Amniotic stem cell (primary cell): ENCODE measurements around the gene EVI5L.

Source experiments
- DNase-seq: peaks from one replicate; lab custom pipeline; 2025; lab: John Stamatoyannopoulos, UW

The EVI5L gene

DNA sequence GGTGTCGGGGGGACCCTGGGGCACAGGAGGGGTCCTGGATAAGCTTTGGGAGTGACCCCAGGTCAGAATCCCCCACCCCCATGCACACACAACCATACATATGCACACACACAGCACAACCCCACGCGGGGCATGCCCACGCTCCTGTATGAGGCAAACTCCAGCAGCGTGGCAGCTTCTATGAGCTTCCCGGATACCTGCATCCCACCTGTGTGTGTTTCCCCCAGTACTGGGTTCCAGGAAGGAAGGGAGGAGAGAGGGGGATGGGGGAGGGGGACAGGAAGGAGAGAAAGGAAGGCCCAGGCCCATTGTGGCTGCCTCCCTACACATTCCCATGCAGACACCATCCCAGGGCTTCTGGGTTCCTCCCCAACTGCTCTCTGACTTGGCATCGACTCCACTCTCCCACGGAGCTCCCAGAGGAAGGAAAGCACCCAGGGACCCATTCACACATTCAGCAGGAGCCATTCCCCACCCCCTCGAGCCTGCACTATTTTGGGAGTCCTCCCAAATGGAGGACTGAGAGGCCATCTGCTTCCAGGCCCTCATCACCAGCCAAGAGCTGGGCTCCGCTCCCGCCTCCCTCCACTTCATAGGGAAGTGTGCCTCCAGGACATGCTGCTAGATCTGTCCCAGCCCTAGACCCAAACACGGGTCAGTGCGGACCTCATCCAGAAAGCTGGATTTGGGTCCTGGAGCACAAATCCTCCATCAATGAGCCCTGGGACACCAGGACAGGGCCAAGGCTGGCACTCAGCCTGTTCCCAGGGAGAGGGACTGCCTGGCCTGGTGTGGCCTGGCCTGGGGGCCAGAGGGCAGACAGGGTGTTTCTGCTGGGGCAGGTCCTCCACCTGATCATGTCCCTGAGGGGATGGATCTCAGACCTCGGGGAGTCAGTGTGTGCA, 30.9 kb downstream of the EVI5L start:
- DNase-seq, result no peak

DNA sequence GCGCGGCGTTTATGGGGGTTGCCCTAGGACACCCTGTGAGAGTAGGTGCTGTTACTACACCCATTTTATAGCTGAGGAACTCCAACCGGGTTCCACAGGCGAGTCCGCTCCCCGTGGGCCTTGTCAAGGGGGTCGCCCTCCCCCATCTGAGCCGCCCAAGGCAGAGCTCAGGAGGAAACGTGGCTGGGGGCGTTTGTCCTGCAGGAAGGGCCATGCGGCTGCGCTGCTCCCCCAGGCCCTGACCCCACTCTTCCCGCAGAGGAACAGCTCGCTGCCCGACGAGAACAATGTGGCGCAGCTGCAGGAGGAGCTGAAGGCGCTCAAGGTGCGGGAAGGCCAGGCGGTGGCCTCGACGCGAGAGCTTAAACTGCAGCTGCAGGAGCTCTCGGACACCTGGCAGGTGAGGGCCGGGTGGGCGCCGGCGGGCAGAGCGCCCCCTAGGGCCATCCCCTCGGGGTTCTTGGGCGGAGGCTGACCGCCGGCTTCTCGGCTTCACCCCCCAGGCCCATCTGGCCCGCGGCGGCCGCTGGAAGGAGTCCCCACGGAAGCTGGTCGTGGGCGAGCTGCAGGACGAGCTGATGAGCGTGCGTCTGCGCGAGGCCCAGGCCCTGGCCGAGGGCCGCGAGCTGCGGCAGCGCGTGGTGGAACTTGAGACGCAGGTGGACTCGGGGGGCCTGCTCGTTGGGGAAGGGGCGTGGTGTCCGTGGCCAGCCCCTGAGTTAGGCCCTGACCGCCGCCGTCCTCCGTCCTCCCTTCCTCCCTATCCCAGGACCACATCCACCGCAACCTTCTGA, 31.8 kb downstream of the EVI5L start:
- DNase-seq, result no peak

DNA sequence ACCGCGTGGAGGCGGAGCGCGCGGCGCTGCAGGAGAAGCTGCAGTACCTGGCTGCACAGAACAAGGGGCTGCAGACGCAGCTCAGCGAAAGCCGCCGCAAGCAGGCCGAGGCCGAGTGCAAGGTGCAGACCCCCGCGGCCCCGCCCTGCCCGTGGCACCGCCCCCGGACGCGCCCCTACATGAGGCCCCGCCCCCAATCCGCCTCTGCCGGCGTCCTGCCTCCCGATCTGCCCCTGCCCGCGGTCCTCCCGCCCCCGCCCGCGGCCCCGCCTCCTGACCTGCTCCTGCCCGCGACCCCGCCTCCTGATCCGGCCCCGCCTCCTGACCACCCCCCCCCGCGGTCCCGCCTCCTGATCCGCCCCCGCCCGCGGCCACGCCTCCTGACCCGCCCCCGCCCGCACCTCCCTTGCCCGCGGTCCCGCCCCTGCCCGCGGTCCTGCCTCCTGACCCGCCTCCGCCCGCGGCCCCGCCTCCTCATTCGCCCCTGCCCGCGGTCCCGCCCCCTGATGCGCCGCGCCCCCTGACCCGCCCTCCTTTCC, 32.5 kb downstream of the EVI5L start:
- DNase-seq, result no peak

DNA sequence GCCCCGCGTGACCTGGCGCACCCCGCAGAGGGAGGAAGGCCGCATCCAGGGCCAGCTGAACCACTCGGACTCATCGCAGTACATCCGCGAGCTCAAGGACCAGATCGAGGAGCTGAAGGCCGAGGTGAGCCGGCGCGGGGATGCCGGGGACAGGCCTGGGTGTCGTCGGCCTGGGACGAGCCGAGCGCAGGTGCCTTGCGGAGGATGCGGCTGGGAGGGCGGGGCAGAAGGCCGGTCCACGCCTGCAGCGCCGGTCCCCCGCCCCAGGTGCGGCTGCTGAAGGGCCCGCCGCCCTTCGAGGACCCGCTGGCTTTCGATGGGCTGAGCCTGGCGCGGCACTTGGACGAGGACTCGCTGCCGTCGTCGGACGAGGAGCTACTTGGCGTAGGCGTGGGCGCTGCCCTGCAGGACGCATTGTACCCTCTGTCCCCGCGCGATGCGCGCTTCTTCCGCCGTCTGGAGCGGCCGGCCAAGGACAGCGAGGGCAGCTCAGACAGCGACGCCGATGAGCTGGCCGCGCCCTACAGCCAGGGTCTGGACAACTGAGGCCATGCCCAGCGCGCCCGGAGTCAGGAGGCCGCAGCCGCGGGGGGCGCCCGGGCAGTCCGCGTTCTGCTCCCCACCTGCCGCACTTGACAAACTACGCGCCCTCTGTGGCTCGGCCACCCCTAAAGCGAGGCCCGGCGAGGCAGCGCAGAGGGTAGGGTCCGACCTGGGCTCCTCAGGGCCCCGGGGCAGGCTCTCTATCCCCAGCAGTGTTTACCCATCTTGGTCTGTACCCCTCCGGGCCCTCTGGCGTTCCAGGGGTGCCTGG, 33.3 kb downstream of the EVI5L start:
- no peak for DNase-seq

DNA sequence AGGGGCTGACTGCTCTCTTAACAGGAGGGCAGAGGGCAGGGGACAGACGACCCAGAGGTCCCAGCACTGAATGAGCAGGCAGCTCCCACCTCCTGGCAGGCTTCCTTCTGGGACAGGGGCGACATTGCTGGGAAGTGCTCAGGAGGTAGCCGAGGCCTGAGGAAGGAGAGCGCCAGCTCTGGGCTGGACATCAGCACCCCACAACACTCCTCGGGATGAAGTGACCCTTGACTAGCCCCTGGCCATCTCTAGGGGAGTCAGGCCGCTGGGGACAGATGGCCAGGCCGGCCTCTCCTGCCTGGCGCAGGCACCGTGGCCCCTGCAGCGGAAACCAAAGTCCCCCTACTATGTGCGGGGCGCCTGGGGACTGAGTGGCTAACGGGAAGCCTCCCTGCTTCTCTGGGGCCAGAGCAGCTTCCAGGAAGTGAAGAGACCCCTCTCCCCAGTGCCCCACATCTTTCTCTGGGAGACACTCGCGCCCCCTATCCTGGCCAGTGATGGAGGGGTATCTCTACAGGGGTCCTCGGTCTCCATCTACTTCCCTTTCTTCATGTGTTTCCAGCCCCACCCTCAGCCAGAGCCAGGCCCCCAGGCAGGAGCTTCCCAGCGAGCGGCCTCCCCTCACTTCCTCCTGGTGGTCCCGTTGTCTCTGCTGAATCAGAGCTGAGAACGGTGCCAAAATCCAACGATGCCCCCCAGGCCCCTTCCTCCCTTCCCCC, 34.1 kb downstream of the EVI5L start:
- DNase-seq, result no peak

DNA sequence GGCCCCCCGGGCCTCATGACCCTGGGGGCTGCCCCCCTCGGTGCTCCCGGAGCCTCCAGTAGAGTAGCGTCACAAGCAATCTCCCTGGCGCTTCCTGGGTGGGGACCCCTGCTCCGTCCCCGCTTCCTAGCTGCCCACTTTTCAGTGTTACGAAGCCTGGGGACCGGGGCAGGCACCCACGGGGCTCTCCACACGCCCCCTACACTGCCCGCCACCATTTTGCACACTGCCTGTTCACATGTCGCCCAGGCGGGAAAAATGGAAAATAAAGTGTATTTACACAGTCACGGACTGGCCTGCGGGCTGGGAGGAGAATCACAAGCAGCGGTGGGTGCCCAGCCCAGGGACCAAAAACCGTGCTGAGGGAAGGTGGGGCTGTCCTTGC, 34.7 kb downstream of the EVI5L start:
- no peak for DNase-seq

DNA sequence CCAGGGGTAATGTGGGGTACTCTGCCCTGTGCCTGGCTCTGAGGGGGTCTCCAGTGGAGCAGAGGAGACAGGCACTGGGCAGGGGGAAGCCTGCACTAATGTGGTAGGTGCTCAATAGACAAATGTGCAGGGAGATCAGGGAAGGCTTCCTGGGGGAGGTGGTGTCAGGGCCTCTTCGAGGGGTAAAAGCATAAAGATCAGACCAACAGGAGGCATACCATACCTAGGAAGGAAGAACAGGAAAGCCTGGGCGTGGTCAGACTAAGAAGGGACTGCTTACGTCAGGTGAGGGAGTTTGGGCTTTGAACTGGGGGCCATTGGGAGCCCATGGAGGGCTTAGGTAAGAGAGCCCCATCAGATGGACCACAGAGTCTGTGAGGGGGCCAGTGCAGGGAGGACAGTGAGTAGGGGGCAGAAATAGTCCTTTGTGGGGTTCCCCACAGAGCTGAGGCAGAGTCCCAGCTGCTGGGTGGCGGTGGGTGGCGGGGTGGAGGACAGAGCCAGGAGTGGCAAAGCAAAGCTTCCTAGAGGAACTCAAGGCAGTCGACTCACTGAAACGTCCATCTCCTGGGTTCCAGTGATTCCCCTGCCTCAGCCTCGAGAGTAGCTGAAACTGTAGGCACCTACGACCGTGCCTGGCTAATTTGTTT, 35.4 kb downstream of the EVI5L start:
- no peak for DNase-seq

DNA sequence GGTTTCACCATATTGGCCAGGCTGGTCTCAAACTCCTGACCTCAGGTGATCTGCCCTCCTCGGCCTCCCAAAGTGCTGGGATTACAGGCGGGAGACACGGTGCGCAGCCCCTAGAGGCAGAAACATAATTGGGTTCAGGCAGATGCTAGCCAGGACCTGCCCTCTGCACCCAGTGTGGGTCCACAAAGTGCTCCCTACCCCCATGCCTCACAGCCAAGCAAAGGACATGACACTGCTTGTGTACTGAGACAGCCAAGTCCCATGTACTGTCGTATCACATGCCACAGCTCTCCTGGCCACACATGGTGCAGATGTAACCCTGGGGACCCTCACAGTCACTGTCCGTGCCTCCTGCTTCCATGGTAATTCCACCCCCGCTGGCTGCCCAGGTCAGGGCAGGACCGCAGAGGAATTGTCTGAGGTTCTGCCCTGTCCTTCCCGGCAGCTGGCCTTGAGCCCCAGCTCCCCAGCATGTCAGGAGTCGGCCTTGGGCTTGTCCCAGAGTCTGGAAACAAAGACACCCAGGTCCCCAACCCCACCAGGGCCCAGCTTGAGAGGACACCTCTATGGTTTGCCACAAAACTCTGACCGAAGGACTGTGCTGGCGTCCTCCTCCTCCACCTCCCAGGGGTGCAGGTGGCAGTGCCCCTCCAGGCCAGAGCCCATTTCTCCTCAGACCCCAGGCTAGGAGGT, 36.5 kb downstream of the EVI5L start:
- no peak for DNase-seq

DNA sequence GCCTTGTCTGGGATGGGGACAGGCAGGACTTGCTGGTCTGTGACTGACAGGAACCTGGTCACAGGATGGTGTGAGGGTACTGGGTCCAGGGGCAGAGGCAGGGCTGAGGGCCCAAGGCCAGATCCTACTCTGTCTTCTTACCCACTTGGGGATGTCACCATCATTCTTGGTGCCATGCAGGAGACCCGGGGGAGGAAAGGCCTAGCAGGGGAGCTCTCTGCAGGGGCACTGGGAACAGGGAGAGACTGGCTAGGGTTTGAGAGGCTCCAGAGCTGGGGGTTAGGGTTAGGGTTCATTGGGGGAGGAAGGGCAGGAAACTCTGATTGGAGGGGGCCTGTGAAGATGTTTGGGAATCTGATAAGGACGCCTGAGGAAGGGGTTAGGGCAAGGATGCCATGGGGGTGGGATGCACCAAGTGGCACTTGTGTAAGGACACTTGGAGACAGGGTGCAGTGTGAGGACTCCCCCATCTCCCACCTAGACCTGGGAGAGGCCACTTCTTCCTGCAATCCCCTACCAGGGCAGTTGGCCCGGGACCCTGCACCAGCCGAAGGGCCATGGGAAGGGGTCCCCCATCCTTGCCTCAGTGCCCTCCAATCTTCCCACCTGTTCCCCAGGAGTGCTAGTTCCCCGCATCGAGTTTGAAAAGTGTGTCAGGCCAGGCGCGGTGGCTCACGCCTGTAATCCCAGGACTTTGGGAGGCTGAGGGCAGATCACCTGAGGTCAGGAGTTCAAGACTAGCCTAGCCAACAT, 37.2 kb downstream of the EVI5L start:
- DNase-seq, result no peak

DNA sequence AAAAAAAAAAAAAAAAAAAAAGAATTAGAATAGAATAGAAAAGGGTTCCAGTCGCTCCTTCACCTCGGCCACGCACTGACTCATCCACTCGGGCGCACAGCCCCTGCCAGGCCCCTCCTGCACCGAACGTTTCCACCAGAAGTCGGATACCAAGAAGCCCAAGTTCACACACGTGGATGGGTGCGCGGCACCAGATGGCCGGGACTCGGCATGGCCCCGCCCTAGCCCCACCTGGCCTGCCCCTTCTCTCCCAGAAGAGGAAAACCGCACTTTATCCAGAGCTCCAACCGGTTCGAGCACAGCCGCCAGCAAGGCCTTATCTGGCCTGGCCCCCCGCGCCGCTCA, 38.3 kb downstream of the EVI5L start:
- no peak for DNase-seq

DNA sequence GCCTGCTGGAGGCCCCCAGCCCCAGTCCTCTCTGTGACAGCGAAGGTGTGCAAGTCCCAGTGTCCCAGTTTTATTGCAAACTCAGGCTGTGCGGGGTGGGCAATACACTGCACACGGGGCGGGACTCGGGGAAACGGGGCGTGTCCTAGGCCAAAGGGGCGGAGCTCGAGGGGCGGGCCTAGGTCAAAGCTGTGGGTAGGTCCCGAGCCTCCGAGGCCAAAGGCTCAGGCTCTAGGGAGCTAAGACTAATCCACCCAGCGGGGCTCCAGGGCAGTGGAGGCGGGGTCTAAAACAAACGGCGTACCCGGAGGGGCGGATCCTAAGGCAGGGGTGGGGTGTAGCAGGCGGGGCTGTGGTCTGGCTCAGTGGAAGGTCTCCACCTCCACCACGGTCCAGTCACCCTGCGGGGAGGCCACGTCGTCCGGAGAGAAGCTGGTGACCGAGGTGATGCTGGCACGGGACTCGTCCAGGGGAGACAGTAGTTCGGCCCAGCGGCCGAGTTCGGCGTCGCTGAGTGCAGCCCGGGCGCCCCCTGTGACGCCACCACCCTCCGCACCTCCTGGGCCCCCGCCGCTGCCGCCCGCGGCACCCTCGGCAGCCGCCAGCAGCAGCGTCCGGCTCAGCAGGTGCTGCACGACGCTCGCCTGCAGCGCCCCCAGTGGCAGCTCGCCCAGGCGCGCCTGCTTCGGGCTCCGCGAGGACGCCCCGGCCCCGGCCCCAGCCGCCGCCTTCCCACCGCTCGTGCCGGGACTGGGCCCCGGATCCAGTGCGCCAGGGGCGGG, 38.8 kb downstream of the EVI5L start:
- DNase-seq, result peak; percentile 46

DNA sequence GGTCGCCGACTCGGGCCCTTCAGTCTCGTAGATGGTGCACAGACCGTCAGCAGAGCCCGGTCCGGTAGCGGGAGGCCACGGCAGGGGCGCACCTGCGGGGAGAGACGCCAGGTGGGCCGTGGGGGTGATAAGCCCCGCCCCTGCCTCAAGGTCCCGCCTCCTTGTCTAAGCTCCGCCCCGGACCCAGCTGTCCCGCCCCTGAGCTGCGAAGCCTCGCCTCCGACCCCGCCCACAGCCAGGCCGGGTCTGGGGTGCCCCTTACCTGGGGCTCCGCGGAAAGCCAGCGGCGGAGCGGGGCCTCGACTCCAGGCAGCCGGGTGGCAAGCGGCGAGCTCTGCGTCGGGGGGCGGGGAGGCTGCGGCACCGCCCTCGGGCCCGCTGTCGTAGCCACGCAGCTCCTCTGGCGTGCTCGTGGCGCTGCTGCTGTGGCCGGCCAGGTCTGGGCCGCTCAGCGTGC, 39.5 kb downstream of the EVI5L start:
- no peak for DNase-seq

DNA sequence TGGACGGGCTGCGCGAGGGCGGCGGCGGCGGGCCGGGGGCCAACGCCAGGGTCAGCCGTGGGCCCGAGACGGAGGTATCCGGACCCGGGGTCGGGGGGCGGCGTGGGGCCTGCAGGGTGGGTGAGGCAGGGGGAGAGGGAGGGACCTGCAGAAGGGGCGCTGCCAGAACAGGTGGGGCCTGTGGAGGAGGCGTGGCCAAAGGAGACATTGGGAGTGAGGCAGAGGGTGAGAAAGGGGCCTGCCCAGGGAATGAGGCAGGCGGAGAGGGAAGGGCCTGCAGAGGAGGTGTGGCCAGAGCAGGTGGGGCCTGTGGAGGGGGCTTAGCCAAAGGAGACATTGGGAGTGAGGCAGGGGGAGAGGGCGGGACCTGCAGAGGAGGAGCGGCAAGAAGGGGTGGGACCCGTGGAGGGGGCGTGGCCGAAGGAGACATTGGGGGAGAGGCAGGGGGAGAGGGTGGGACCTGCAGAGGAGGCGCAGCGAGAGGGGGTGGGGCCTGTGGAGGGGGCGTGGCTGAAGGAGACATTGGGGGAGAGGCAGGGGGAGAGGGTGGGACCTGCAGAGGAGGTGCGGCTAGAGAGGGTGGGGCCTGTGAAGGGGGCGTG, 40.0 kb downstream of the EVI5L start:
- DNase-seq, result no peak

DNA sequence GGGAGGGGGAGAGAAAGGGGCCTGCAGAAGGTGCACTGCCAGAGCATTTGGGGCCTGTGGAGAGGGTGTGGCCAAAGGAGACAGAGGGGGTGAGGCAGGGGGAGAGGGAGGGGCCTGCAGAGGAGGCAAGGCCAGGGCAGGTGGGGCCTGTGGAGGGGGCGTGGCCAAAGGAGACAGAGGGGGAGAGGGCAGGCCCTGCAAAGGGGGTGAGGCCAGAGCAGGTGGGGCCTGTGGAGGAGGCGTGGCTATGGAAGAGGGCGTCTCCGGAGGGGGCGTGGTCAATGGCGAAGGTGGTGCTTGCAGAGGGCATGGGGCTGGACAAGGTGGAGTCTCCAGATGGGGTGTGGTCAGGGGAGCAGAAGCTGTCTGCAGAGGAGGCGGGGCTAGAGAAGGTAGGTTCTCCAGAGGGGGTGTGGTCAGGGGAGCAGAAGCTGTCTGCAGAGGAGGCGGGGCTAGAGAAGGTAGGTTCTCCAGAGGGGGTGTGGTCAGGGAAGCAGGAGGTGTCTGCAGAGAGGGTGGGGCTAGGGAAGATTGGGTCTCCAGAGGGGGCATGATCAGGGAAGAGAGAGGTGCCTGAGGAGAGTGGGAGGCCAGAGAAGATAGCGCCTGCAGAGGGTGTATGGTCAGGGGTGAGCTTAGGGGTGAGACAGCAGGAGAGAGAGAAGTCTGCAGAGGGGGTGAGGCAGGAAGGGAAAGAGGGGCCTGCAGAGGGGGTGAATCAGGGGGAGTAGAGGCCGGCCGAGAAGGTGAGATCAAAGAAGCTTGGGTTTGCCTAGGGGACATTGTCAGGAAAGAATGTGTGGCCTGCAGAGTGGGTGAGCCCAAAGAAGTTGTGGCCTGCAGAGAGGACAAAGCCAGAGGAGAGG, 40.8 kb downstream of the EVI5L start:
- DNase-seq, result no peak

DNA sequence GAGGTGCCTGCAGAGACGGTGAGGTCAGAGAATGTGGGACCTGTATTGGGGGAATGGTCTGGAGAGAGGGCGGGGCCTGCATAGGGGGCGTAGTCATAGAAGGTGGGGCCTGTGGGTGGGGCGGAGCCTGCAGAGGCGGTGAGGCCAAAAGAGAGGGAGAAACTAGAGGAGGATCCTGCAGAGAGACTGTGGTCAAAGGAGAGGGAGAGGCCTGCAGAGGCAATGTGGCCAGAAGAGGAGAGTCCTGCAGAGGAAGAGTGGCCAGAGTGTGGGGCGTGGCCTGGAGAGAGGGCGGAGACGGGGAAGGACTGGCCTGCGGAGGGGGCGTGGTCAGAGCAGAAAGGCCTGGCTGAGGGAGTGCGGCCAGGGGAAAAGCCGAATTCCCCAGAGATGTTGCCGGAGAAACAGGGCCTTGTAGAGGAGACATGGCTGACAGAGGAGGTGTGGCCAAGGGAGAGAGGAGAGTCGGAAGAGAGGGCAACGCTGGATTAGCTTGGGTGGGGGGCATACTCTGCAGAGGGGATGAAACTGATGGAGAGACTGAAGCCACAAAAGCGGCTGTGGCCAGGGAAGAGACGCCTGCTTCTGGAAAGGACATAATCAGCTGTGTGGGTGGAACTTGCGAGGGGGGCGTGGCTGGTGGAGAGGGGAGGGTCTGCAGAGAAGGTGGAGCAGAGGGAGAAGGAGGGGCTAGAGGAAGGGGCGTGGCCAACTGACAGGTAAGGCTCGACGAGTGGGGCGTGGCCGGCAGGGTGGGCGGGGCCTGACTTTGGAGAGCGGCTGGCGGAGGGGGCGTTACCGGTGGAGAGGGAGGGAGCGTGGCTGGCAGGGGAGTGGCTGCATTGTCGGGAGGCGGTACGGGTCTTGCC, 41.7 kb downstream of the EVI5L start:
- DNase-seq, result peak; percentile 49
